ENCODE results near the gene SATB1.

The SATB1 gene

GRCh38 chr3:18308096-18308650 is 117.0 kb downstream of the SATB1 start:
- Mint-ChIP-seq H3K27me3 (no peaks in the 10 kb centered on the region), H3K4me1 (no peaks in the 10 kb centered on the region), H3K4me3 (no peak overlapping the region), H3K9me3 (no peaks in the 10 kb centered on the region), H3K27ac (no peak overlapping the region)
- no peak for ATAC-seq
- no peak for DNase-seq

GRCh38 chr3:18307529-18307928 is 117.6 kb downstream of the SATB1 start:
- no peaks in the 10 kb centered on the region for H3K27me3 Mint-ChIP-seq
- no peaks in the 10 kb centered on the region for H3K9me3 Mint-ChIP-seq
- no peak overlapping the region for H3K4me3 Mint-ChIP-seq
- H3K4me1 Mint-ChIP-seq, result no peaks in the 10 kb centered on the region
- DNase-seq (no peak), ATAC-seq (no peak)
- no peak overlapping the region for H3K27ac Mint-ChIP-seq

GRCh38 chr3:18302517-18302916 is 122.6 kb downstream of the SATB1 start:
- Mint-ChIP-seq H3K9me3 (peaks cover 20 to 23% of the 10 kb centered on the region in 2 donors), H3K4me1 (no peaks in the 10 kb centered on the region), H3K27ac (no peak overlapping the region), H3K4me3 (no peak overlapping the region), H3K27me3 (no peaks in the 10 kb centered on the region)
- ATAC-seq (no peak), DNase-seq (no peak)

GRCh38 chr3:18301781-18302180 is 123.4 kb downstream of the SATB1 start:
- H3K27ac Mint-ChIP-seq, result no peak overlapping the region
- no peak overlapping the region for H3K4me3 Mint-ChIP-seq
- H3K9me3 Mint-ChIP-seq, result peaks cover 28 to 30% of the 10 kb centered on the region in 2 donors
- no peaks in the 10 kb centered on the region for H3K4me1 Mint-ChIP-seq
- DNase-seq (no peak), ATAC-seq (no peak)
- H3K27me3 Mint-ChIP-seq, result no peaks in the 10 kb centered on the region

- H3K4me3 Mint-ChIP-seq, result no peak overlapping the region
- H3K27ac Mint-ChIP-seq, result no peak overlapping the region
- H3K9me3 Mint-ChIP-seq, result peaks cover 32 to 36% of the 10 kb centered on the region in 2 donors
- DNase-seq, result no peak
- H3K4me1 Mint-ChIP-seq, result no peaks in the 10 kb centered on the region
- H3K27me3 Mint-ChIP-seq, result no peaks in the 10 kb centered on the region
- ATAC-seq, result no peak
These were observed 124.2 kb downstream of the SATB1 start for GRCh38 chr3:18300916-18301315.

- H3K4me3 Mint-ChIP-seq, result no peak overlapping the region
- H3K27ac Mint-ChIP-seq, result no peak overlapping the region
- H3K4me1 Mint-ChIP-seq, result no peaks in the 10 kb centered on the region
- no peaks in the 10 kb centered on the region for H3K27me3 Mint-ChIP-seq
- peaks cover 35 to 41% of the 10 kb centered on the region in 2 donors for H3K9me3 Mint-ChIP-seq
- ATAC-seq (no peak), DNase-seq (no peak)
These were observed 128.0 kb downstream of the SATB1 start for GRCh38 chr3:18297126-18297525.
